HG03064 (cell line): ENCODE data around the gene ELSPBP1.
"Not testable (repeated sequence)": the region's sequence is repeated elsewhere in the genome, so short reads cannot be mapped to it uniquely, and the experiment has no call there.

Experiments
- ATAC-seq: cut with Tn5 transposase; IDR thresholded peaks from one replicate; pipeline ENCODE4 v1.9.1; 2021; ENCODE audit warnings: low read depth; ENCODE audit not compliant: unreplicated experiment

Gene ELSPBP1

DNA sequence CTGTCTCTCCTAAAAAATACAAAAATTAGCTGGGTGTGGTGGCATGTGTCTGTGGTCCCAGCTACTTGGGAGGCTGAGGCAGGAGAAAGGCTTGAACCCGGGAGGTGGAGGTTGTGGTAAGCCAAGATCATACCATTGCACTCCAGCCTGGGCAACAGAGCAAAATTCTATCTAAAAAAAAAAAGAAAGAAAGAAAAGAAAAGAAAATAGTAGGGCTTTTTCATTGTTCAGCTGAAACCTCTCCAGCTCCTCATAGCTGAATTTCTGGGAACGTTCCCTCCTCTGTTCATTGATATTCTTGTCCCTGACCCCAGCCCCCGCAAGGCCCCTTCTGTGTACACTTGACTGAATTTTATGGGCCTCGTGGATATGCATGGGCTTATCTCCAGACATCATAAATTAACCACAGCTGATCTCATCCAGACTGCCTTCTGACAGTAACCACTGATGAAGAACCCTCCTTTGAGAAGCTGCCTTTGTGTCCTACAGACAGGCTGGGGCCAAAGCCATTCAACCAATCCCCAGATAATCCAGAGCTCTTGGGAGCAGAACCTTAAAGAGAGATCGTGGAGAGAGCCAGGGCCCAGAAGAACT lies at the start of gene ELSPBP1:
Gene ELSPBP1, plus strand, starts transcription at position 424 of the 594 bp plus-strand sequence. CDS start 14,036 bp downstream, outside the sequence.
- ATAC-seq, result no peak

DNA sequence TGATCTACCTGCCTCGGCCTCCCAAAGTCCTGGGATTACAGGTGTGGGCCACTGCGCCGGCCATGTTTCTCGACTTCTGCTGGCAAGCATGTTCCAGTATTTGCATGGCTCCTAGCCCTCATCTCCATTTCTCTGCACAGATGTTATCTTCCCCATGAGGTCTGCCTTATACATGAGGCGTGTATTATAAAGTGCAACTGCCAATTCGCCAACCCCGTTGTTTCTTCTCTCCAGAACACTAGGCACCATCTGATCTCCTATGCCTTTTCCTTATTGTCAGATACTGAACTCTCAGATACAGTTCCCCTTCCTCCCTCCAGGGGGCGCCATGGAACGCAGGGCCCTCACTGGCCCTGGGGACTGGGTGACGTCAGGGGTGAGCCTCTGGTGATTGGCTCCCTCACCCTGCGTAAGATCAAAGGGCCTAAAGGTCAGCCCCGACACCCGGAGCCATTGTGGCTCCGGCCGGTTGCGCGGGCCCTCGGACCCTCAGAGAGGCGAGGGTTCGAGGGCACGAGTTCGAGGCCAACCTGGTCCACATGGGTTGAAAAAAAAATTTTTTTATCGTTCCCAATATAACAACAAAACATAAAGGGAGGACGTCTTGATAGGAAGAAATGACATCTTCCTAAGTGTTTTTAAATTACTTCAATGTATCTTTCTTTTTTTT lies 44.4 kb upstream of the ELSPBP1 start:
- ATAC-seq, result not testable (repeated sequence)

DNA sequence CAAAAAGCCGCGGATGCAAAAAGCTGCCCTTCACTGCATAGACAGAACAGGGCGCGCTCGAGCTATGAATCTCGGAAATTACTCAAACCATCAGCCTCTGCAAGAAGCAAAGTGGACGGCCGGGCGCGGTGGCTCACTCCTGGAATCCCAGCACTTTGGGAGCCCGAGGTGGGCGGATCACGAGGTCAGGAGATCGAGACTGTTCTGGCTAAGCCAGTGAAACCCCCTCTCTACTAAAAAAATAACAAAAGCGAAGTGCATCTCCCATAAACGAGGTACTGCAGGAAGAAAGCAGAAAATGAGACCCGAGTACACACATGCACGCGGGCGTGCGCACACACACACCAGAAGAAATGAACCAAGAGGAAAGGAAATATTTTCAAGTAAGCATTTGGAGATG lies 42.3 kb upstream of the ELSPBP1 start:
- not testable (repeated sequence) for ATAC-seq

DNA sequence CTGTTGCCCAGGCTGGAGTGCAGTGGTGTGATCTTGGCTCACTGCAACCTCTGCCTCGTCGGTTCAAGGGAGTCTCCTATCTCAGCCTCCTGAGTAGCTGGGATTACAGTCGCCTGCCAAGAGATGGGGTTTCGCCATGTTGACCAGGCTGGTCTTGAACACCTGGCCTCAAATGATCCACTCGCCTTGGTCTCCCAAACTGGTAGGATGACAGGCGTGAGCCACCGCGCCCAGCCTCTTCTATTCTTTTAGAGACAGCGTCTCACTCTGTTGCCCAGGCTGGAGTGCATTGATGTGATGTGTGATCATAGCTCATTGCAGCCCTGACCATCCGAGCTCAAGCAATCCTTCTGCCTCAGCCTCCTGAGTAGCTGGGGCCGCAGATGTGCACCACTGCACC lies 38.5 kb upstream of the ELSPBP1 start:
- not testable (repeated sequence) for ATAC-seq

DNA sequence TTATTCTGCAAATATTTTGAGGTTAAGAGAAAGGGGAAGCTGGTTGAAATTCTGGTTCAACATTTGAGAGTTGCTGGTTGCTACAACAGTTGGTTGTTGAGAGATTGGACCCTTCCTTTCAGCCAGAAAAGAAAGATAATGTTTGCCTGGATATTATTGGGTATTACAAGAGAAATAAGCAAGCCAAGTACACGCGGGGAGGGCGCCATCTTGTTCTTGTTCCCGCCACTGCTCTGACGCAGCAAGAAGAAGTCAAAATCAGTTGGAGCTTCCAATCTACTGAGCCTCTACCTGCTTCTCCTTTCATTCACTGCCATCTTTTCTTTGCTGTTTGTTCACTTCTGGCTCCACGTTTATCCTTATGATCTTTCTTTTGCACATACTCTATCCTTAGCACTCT lies 20.9 kb upstream of the ELSPBP1 start:
- no peak for ATAC-seq

DNA sequence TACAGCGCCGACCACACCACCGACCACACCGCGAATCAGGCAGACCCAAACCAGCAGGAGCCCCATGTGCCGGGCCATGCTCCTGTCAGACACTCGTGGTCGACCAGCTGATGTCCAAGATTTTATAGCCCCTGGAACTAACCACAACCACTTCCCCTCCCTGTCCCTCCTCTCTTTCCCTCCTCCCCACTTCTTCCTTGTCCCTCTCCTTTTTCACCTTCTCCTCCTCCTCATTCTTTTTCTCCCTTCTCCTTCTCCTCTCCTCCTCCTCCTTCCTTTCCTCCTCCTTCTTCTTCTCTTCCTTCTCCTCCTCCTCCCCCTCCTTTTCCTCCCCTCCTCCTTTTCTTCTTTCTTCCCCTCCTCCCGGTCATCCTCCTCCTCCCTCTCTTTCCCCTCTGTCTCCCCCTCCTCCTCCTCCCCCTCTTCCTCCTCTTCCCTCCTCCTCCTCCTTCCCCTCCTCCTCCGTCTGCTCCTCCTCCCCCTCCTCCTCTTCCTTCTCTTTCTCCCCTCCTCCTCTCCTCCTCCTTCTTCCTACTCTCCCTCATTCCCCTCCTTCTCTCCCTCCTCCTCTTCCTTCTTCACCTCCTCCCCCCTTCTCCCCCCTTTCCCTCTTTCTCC lies 3.1 kb upstream of the ELSPBP1 start:
- ATAC-seq, result no peak

DNA sequence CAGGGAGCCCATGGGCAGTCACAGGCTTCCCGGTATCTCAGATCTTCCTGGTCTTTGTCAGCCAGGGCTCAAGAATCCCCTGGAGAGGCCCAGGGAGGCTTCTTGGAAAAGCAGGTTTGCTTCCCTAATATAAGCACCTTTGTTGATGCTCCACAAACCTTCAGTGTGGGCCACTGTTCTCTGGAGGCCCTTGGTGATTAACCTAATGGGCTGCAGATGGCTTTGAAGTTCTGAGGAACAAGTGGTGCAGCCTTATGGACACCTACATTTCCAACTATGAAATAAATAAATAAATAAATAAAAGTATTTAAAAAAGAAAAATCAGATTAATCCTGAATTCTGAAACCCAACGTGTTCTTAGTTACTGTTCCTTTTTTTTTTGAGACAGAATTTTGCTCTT lies 2.4 kb upstream of the ELSPBP1 start, which contains the start of gene BSPH1:
Gene BSPH1, minus strand, starts transcription at position 101 of the 400 bp plus-strand sequence. Its CDS starts 89 bp downstream, at position 12.
- ATAC-seq, result no peak

DNA sequence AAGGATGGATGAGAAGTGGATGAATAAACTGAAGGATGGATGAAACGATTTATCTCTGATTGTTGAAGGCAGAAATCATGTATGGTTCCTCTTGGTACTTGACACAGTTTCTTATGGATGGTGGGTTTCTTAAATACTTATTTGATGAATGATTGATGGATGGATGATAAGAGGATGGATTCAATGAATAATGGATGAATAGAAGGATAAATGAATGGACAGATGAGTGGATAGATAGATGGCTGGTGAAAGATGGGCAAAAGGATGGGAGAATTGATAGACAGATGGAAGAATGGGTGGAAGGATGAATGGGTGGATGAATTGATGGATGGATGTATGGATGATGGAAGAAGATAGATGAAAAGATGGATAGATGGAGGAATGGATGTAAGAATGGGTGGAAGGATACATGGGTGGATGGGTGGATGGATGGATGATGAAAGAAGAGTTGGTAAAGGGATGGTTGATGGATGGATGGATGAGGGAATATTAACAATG lies 1.8 kb downstream of the ELSPBP1 start:
- no peak for ATAC-seq

DNA sequence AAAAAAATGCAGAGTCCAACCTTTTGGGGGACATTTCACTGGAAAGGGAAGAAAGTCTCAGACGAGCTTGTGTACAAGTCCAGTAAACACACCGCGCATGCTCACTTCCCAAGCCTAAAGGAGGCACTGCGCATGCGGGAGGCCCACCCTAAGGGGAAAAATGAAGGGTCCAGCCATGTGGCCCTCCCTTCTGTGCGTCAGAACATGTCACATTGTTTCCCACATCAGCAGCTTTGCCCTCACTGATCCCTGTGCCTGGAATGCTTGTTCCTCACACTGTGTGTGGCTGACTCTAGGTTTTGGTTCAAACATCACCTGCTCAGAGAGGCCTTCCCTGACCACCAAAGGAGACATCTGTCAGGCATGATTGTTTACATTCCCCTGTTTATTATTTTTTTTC lies 4.4 kb downstream of the ELSPBP1 start:
- no peak for ATAC-seq

DNA sequence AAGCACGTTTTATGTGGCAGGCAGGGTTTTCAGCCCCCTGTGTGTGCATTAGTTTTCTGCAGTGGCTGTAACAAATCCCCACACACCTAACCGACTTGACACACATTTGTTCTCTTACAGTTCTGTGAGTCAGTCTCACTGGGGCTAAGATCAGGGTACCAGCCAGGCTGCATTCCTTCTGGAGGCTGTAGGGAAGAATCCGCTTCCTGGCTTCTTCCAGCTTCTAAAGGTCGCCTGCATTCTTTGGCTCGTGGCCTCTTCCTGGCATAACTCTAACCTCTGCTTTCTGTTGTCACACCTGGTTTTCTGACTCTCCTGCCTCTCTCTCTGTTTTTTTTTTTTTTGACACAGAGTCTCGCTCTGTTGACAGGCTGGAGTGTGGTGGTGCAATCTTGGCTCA lies 6.4 kb downstream of the ELSPBP1 start:
- ATAC-seq, result no peak

DNA sequence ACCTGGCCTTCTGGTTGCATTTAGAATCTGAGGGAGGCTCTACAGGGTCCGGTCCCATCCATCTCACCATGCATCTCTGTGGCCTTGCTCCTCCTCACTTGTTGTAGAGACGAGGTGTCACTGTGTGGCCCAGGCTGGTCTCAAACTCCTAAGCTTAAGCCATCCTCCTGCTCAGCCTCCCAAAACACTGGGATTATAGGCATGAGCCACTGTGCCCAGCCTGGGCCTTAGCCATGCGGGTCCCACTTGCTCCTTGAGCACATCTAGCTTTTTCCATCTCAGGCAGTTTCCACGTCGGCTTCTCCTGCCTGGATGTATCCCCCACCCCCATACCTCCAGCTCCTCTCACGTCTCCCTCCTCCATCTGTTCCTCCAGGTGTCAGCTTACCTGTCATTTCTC lies 9.8 kb downstream of the ELSPBP1 start:
- no peak for ATAC-seq

DNA sequence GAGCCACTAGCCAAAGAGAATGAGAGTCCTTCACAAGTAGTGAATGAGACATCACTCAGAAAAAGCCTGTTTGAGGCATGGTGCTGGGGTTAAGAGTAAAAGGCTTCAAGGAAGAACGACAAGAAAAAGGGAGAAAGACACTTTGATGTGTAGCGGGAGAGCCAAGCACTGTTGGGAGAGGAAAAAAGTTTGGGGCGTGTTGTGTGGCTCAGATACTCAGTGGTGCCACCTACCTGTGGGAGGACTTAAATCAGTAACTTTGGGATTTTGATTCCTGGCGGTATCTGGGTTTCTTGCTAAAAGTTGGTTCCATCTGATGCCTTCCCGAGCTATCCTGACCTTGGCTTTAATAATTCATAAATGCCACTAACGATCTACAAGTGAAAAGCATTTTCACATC lies 12.3 kb downstream of the ELSPBP1 start:
- no peak for ATAC-seq

DNA sequence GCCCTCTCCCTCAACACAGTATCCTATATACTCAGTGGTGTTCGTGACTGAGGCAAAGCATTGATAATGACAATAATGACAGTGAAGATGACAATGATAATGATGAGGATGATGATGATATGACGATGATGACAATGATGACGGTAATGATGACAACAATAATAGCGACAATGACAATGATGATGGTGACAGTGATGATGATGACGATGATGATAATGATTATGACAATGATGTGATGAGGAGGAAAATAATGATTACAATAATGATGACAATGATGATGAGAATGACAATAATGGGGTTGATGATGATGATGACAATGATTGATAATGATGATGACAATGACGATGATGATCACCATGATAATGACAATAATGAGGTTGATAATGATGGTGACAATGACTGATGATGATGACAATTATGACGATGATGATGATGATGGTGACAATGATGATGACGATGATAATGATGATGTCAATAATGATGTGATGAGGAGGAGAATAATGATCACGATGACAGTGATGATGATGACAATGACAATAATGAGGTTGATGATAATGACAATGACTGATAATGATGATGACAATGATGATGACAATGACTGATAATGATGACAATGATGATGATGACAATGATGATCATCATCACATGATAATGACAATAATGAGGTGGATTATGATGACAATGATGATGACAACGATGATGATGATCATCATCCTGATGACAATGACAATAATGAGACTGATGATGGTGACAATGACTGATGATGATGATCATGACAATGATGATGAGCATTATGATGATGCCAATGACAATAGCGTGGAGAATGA lies 16.7 kb downstream of the ELSPBP1 start:
- ATAC-seq, result no peak

DNA sequence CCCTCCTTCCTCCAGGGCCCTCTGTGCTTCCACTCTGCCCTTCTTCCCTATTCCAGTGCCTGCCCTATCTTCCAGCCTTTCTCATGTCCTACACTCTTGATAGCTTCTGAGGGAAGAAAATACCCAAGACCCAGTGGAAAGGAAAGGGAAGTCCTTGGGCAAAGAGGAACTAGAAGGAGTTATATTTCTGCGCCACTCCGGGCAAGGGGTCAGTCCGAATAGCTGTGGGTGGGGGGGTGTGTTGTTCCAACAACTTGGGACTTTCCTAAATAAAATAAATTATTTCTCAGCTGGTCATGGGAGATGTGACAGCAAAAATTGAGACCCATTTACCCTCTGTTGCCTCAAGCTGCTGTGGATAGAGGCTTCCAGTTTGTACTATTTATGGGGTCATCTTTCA lies 26.3 kb downstream of the ELSPBP1 start:
- no peak for ATAC-seq

DNA sequence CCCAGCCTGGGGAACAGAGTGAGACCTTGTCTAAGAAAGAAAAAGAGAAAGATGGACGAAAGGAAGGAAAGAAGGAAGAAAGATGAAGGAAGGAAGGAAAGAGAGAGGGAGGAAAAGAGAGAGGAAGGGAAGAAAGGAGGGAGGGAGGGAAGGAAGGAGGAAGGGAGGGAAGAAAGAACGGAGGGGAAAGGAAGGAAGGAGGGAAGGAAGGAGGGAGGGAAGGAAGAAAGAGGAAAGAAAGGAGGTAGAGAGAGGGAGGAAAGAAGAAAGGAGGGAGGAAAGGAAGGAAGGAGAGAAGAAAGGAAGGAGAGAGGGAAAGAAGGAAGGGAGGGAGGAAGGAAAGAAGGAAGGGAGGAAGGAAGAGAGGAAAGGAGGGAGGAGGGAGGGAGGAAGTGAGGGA lies 28.6 kb downstream of the ELSPBP1 start:
- no peak for ATAC-seq

DNA sequence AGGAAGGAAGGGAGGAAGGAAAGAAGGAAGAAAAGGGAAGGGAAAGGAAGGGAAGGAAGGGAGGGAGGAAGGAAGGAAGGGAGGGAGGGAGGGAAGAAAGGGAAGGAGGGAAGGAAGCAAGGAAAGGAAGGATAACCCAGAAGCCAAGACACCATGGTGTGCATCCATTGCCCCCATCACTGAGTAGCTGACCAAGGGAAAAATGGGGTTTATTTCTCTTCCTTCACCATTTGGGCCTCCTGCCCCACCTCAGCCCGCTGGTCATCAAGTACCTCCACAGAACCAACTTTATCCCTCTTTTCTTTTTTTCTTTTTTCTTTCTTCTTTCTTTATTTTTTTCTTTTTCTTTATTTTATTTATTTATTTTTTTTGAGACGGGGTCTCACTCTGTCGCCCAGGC lies 29.1 kb downstream of the ELSPBP1 start:
- no peak for ATAC-seq

DNA sequence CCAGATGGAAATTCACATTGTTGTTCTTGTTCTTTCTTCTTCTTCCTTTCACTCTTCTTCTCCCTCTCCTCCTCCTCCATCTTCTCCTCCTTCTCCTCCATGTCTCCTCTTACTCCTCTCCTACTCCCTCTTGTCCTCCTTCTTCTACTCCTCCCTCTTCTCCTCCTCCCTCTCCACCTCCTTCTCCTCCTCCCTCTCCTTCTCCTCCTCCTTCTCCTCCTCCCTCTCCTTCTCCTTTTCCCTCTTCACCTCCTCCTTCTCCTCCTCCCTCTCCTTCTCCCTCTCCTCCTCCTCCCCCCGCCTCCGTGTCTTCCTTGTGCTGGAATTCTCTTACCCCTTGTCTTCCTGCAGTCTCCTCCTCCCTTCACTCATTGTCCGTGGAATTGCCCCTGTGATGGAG lies 31.0 kb downstream of the ELSPBP1 start:
- no peak for ATAC-seq

DNA sequence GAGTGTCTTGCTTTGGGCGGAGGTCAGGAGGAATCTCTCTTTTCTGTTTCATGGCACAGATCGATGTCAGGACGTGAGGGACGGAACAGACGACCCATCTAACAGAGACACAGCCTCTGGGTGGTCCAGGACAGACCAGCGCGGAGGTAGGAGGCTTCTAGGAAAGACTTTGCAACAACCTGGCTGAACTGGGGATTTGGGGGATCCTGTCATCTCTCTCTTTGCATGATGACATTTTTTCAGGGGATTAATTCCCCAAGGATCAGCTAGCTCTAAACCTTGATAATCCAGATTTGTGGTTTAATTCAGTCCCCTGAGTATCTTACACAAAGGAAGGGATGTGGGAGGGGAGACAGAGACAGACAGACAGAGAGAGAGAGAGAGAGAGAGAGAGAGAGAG lies 35.0 kb downstream of the ELSPBP1 start:
- ATAC-seq, result no peak

DNA sequence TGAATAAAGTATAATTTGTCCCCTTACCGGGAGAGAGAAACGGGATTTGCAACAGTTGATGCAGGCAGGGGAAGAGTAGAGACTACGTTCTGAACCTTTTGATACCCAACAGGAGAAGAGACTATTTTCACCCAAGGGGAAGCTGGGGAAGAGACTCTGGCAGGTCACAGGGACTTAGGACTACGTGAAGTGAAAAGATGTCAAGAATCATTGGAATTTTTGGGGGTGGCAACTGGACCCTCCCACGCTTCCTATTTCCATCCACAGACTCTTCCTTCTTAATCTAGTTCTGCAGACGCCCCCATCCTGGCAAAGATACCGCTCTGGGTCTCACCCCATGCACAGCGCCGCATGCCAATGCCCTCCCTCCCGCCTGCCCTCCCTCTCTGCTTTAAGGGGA lies 35.6 kb downstream of the ELSPBP1 start:
- ATAC-seq, result no peak

DNA sequence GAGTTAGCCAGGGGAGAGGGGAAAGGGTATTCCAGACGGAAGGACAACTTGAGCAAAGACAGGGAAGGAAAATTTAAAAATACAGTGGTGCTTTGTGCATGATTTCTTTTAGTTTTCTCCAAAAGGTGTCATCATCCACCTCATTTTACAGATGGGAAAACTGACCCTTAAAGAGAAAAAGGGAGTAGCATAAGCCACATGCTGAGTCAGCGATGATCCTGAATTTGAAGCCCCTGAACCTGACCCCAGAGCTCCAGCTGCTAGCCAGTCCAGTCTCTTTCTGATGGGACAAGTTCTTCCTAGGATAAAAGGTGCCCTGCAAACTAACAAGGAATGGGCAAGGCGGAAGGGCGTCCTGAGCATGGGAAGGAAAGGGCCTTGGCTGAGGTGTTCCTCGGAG lies 39.2 kb downstream of the ELSPBP1 start:
- no peak for ATAC-seq

DNA sequence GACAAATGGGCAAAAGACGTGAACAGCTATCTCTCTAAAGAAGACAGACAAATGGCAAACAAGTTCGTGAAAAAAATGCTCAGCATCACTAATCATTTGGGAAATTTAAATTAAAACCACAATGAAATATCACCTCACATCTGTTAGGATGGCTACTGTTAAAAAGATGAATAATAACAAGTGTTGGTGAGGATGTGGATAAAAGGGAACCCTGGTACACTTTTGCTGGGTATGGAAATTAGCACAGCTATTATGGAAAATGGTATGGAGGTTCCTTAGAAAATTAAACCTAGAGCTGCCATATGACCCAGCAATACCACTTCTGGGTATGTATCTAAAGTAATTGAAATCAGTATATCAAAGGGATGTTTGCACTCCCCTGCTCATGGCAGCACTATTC lies 42.3 kb downstream of the ELSPBP1 start:
- no peak for ATAC-seq
